ENCODE results near the gene EIF3K.

EIF3K gene

DNA sequence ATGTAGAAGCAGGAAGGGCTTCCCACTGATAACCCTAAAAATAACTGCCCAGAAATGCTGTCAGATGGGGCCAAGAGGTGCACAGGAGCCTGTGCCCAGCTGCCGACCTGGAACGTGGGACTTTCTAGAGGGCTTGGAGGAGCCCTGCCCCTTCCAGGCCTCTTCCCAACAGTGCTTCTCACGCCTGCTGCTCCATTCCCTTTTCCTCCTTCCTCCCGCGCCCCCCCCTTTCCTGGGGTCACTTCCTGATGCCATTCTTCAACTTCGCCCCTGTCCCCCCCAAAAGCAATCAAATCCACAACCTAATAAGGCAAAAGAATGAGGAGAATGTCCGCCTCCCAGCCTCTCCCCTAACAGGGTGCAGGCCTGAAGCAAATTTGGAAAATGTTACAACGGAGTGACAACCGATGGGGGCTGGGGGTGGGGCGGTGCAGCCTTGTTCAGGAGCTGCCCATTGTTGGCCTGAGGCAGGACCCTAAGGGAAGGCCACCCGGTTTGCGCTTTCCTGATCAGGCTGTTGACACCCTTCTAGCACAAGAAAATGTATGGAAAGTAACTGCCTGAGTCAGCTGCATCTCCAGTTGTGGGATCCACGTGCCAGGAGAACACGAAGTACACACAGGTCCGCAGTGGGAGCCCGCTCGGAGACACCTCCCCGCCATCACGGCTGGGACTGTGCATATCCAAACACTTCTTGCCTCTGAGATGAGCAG is 47.1 kb downstream of the EIF3K start (continued):
- TF ChIP-seq, protein P1, sequence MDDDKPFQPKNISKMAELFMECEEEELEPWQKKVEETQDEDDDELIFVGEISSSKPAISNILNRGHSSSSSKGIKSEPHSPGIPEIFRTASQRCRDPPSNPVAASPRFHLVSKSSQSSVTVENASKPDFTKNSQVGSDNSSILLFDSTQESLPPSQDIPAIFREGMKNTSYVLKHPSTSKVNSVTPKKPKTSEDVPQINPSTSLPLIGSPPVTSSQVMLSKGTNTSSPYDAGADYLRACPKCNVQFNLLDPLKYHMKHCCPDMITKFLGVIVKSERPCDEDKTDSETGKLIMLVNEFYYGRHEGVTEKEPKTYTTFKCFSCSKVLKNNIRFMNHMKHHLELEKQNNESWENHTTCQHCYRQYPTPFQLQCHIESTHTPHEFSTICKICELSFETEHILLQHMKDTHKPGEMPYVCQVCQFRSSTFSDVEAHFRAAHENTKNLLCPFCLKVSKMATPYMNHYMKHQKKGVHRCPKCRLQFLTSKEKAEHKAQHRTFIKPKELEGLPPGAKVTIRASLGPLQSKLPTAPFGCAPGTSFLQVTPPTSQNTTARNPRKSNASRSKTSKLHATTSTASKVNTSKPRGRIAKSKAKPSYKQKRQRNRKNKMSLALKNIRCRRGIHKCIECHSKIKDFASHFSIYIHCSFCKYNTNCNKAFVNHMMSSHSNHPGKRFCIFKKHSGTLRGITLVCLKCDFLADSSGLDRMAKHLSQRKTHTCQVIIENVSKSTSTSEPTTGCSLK (tag by site-specific recombination; IDR thresholded peaks at IDR 0.05), result no peak
- no peak for TF ChIP-seq ZNF792 (tag by site-specific recombination; IDR thresholded peaks at IDR 0.05)
- TF ChIP-seq, protein P2, sequence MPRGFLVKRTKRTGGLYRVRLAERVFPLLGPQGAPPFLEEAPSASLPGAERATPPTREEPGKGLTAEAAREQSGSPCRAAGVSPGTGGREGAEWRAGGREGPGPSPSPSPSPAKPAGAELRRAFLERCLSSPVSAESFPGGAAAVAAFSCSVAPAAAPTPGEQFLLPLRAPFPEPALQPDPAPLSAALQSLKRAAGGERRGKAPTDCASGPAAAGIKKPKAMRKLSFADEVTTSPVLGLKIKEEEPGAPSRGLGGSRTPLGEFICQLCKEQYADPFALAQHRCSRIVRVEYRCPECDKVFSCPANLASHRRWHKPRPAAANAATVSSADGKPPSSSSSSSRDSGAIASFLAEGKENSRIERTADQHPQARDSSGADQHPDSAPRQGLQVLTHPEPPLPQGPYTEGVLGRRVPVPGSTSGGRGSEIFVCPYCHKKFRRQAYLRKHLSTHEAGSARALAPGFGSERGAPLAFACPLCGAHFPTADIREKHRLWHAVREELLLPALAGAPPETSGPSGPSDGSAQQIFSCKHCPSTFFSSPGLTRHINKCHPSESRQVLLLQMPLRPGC (tag by site-specific recombination; IDR thresholded peaks at IDR 0.05), result no peak
- TF ChIP-seq ZNF529 (tag by site-specific recombination; IDR thresholded peaks at IDR 0.05; ENCODE audit: insufficient replicate concordance), result no peak
- TF ChIP-seq ZNF76 (tag by site-specific recombination; IDR thresholded peaks at IDR 0.05; ENCODE audit: borderline replicate concordance, low read depth), result no peak
- TF ChIP-seq ZNF830 (tag by site-specific recombination; IDR thresholded peaks at IDR 0.05; ENCODE audit: low read depth), result no peak
- no peak for TF ChIP-seq MYNN (tag by site-specific recombination; IDR thresholded peaks at IDR 0.05; ENCODE audit: borderline replicate concordance)
- no peak for TF ChIP-seq ZNF132 (tag by site-specific recombination; IDR thresholded peaks at IDR 0.05; ENCODE audit: borderline replicate concordance)
- no peak for TF ChIP-seq ZNF146 (tag by site-specific recombination; IDR thresholded peaks at IDR 0.05)
- TF ChIP-seq ZNF404 (tag by site-specific recombination; IDR thresholded peaks at IDR 0.05), result 0 out of 2 replicates have a peak, but pooled peaks have one; percentile 15
- no peak for TF ChIP-seq ZSCAN23 (tag by site-specific recombination; IDR thresholded peaks at IDR 0.05)
- no peak for TF ChIP-seq ZNF768 (tag by site-specific recombination; IDR thresholded peaks at IDR 0.05)
- TF ChIP-seq KLF10 (tag by site-specific recombination; IDR thresholded peaks at IDR 0.05), result no peak
- TF ChIP-seq ZSCAN16 (tag by site-specific recombination; IDR thresholded peaks at IDR 0.05), result no peak
- TF ChIP-seq ZNF426 (tag by site-specific recombination; IDR thresholded peaks at IDR 0.05), result no peak
- no peak for TF ChIP-seq HOXD13 (CRISPR knock-in tag; IDR thresholded peaks at IDR 0.05; ENCODE audit: borderline replicate concordance)
- no peak for TF ChIP-seq ZNF596 (tag by site-specific recombination; IDR thresholded peaks at IDR 0.05)
- TF ChIP-seq ZNF664 (tag by site-specific recombination; IDR thresholded peaks at IDR 0.05), result no peak
- TF ChIP-seq ZNF2 (tag by site-specific recombination; IDR thresholded peaks at IDR 0.05), result peak; percentile 80
- peak; percentile 58; the same call in 1 of the 2 replicates for TF ChIP-seq ZNF394 (tag by site-specific recombination; IDR thresholded peaks at IDR 0.05; ENCODE audit: borderline replicate concordance)
- TF ChIP-seq ZNF677 (tag by site-specific recombination; IDR thresholded peaks at IDR 0.05), result no peak
- no peak for TF ChIP-seq ZSCAN30 (tag by site-specific recombination; IDR thresholded peaks at IDR 0.05)
- TF ChIP-seq ZNF501 (tag by site-specific recombination; IDR thresholded peaks at IDR 0.05), result no peak
- TF ChIP-seq, protein P3, sequence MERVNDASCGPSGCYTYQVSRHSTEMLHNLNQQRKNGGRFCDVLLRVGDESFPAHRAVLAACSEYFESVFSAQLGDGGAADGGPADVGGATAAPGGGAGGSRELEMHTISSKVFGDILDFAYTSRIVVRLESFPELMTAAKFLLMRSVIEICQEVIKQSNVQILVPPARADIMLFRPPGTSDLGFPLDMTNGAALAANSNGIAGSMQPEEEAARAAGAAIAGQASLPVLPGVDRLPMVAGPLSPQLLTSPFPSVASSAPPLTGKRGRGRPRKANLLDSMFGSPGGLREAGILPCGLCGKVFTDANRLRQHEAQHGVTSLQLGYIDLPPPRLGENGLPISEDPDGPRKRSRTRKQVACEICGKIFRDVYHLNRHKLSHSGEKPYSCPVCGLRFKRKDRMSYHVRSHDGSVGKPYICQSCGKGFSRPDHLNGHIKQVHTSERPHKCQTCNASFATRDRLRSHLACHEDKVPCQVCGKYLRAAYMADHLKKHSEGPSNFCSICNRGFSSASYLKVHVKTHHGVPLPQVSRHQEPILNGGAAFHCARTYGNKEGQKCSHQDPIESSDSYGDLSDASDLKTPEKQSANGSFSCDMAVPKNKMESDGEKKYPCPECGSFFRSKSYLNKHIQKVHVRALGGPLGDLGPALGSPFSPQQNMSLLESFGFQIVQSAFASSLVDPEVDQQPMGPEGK (tag by site-specific recombination; IDR thresholded peaks at IDR 0.05), result peak; percentile 26; the same call in 1 of the 2 replicates
- peak; percentile 59 for TF ChIP-seq PRDM1 (tag by site-specific recombination; IDR thresholded peaks at IDR 0.05)
- TF ChIP-seq OVOL3 (tag by site-specific recombination; IDR thresholded peaks at IDR 0.05), result no peak
- TF ChIP-seq ZNF416 (tag by site-specific recombination; IDR thresholded peaks at IDR 0.05), result no peak
- TF ChIP-seq ZNF311 (tag by site-specific recombination; IDR thresholded peaks at IDR 0.05; ENCODE audit: borderline replicate concordance), result no peak
- no peak for TF ChIP-seq SCRT1 (tag by site-specific recombination; IDR thresholded peaks at IDR 0.05; ENCODE audit: borderline replicate concordance)
- no peak for TF ChIP-seq ZNF23 (tag by site-specific recombination; IDR thresholded peaks at IDR 0.05; ENCODE audit: borderline replicate concordance)
- no peak for TF ChIP-seq MZF1 (tag by site-specific recombination; IDR thresholded peaks at IDR 0.05; ENCODE audit: borderline replicate concordance)
- TF ChIP-seq ZFP69B (tag by site-specific recombination; IDR thresholded peaks at IDR 0.05), result peak; percentile 62; the same call in 1 of the 2 replicates
- TF ChIP-seq, protein P4, sequence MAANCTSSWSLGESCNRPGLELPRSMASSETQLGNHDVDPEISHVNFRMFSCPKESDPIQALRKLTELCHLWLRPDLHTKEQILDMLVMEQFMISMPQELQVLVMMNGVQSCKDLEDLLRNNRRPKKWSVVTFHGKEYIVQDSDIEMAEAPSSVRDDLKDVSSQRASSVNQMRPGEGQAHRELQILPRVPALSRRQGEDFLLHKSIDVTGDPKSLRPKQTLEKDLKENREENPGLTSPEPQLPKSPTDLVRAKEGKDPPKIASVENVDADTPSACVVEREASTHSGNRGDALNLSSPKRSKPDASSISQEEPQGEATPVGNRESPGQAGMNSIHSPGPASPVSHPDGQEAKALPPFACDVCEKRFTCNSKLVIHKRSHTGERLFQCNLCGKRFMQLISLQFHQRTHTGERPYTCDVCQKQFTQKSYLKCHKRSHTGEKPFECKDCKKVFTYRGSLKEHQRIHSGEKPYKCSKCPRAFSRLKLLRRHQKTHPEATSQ (tag by site-specific recombination; IDR thresholded peaks at IDR 0.05), result no peak

All from HEK293 (cell line).